ENCODE results near the gene OR10V1.

The OR10V1 gene, protein sequence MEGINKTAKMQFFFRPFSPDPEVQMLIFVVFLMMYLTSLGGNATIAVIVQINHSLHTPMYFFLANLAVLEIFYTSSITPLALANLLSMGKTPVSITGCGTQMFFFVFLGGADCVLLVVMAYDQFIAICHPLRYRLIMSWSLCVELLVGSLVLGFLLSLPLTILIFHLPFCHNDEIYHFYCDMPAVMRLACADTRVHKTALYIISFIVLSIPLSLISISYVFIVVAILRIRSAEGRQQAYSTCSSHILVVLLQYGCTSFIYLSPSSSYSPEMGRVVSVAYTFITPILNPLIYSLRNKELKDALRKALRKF
- total RNA-seq = 0 reads per million in 3 experiments

DNA sequence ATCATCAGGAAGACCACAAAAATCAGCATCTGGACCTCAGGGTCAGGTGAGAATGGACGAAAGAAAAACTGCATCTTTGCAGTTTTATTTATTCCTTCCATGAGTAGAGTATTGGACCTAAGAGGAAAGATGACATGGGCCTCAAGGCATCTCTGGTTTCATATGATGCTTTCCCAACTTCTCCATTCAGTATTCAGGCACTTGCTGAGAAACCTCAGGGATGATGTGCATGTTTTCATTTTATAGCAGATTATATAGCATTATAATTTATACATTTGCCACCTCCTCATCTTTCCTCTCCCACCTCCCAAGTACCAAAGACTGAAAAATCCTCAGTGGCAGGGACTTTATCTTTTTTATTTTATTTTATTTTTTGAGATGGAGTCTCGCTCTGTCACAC, at the start of gene OR10V1:
OR10V1 (minus strand) TSS at position 101 of the 400 bp plus-strand sequence; CDS start at position 101, 0 bp downstream.
- no peak for DNase-seq

- DNase-seq = no peak
Measured at GRCh38 chr11:59761993-59762392, 48.3 kb upstream of the OR10V1 start.

DNA sequence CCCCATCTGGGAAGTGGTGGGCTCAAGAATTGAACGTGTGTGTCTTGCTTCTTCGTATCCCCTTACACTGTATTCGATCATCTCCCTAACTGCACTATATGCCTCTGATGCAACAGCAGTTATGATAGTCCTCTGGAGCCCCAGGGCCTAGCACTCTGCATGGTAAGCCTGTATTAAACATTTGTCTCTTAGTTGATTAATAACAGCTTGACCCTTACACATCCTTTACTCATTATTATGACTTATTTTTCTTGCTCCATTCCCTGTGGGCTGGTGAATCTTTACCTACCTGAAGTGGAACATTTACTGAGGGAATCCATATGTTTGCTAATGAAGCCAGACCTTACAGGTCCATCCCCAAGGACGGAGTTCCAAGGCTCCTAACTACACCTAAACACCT, 47.1 kb upstream of the OR10V1 start:
- DNase-seq = no peak

GRCh38 chr11:59759900-59760299, 46.3 kb upstream of the OR10V1 start:
- DNase-seq = no peak

GRCh38 chr11:59758401-59759037, 44.9 kb upstream of the OR10V1 start:
- DNase-seq = no peak

DNA sequence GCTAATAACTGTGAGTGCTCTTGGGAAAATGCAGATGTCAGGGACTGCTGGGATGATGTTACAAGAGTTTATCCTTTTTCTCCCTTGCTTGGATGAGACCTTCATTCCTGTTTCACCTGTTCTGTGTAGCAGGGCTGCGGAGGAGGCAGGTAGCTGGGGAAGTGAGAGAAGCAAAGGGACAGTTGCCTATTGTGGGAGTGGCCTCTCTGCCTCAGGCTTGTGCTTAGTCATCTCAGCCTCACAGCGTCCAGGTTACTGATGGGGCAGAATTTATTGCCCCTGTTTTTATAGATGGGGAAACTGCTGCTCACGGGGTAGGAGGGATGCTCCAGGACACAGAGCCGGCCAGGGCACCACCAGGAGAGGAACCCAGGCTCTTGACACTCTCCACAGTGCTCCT, 43.2 kb upstream of the OR10V1 start:
- no peak for DNase-seq

- DNase-seq = no peak
Measured at GRCh38 chr11:59756558-59756840, 42.9 kb upstream of the OR10V1 start.

DNA sequence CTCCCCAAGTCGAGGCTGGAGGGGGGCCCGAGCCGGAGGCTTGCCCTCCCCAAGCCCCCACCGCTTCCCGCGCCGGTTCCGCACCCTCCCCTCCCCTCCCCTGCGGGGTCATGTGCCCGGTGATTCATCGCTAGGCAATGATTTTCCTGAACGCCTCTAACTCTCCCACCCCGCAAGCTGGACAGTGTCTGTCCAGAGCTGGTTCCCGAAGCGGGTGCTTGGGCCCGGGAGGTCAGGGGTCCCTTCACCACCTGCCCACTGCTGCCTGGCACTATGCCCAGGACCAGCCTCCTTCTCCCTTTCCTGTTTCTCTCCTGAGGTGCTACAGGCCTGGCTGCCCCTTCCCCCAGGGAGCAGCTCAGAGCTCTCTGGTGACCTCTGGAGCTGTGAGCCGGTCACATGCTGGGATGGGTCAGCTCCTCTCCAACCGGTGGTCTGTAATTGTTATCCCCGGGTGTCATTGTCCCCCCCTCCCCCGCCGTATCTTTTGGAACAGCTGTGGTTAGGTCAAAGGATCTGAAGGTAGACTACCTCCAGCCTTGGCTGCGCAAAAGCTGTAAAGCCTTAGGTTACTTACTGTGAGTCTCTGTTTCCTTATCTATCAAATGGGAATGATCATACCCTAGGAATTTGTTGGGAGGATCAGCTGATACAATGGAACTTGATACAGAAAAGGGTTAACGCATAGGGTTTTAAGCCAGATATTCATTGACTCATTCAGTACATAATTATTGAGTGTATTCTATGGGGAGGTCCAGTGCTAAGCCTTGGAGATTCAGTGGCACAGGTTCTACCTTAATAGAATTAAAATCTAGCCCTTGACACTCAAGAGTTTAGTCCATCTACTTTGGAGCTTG, 42.3 kb upstream of the OR10V1 start:
- DNase-seq = peak; percentile 20

GRCh38 chr11:59754859-59755700, 41.4 kb upstream of the OR10V1 start, which contains the start of gene STX3:
TSS of gene STX3 (plus strand) at chr11:59755376. CDS start at chr11:59755606, 230 bp downstream.
- peak; percentile 65 for DNase-seq

DNA sequence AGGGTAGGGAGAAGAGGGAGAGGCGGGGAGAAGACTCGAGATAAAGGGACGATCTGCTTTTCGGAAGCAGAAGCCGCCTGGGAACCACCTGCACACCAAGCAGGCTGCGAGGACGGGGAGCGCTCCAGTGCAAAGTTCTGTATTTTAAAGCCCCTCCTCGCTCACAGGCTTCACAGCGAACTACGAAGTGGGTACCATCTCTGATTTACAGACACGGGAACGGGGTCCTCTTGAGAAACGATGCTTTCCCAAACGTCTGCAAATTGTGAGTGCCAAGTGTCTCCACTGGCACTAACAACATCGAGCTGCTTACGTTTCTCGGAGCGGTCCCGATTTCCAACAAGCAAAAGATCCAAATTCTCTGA, 40.8 kb upstream of the OR10V1 start:
- DNase-seq = no peak

DNA sequence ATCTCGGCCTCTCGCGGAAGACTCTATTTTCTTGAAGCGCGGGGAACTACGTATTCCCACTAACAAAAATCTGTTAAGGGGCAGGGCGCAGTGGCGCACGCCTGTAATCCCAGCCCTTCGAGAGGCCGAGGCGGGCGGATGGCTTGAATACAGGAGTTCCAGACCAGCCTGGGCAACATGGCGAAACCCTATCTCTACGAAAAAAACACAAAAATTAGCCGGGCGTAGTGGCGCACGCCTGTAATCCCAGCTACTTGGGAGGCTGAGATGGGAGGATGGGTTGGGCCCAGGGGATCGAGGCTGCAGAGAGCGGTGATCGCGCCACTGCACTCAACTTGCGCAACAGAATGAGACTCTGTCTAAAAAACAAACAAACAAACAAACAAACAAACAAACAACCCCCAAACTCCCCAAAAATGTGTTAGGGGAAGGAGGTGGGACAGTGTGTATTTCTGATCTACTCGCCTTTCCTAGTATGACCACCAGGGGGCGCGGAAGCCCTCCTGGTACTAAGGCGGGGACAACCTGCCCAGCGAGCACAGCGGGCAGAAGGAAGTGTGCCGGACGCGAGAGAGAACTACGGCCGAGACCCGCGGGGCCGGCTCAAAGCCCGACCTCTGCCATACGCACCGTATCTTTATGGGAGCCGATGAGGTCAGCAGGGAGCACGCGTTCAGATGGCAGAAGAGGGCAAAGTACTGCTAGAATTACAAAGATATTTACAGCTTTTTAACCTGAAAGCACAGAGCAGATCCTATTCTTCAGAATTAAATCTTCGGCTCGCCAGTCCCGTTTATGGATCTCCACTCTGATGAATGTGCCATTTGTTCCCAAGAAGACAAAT, 40.2 kb upstream of the OR10V1 start:
- DNase-seq = peak; percentile 73

- DNase-seq = no peak
Measured at GRCh38 chr11:59746111-59746510, 32.5 kb upstream of the OR10V1 start.

GRCh38 chr11:59730896-59731565, 17.4 kb upstream of the OR10V1 start:
- no peak for DNase-seq

DNA sequence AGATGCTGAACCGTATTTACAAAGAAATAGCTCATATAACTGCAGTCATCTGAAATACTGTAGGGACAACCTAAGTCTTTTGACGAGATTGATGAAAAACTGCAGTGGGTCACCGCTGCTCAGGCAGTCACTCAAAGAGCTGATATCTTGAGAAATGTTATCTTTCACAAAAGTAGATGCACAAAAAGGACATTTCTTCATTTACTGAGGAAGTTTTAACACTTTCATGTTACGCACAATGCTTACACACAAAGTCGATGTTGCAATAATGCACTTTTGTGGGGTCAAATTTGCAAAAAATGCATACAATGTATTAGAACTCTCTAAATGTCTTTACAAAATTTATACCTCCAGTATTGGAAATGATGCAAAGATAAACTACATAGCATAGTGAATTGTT, 16.2 kb upstream of the OR10V1 start:
- no peak for DNase-seq

DNA sequence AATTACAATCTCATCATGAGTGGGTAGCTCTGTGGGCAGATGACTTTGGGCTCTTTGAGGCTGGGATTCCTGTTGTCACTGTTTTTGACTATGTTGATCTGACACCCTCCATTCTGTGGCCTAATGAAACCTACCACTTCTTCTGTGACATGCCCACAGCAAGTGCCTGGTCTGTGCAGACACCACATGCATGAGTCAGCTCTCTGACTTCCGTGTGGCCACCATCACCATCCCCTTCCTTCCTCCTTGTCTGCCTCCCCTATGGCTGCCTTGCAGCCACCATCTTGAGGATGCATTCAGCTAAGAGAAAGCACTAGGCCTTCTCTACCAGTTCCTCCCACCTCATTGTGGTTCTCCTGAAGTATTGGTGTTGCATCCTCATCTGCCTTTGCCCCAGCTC, 15.3 kb upstream of the OR10V1 start:
- no peak for DNase-seq

GRCh38 chr11:59728154-59728553, 14.5 kb upstream of the OR10V1 start:
- DNase-seq = no peak

- no peak for DNase-seq
Measured at GRCh38 chr11:59727426-59727825, 13.8 kb upstream of the OR10V1 start.

DNA sequence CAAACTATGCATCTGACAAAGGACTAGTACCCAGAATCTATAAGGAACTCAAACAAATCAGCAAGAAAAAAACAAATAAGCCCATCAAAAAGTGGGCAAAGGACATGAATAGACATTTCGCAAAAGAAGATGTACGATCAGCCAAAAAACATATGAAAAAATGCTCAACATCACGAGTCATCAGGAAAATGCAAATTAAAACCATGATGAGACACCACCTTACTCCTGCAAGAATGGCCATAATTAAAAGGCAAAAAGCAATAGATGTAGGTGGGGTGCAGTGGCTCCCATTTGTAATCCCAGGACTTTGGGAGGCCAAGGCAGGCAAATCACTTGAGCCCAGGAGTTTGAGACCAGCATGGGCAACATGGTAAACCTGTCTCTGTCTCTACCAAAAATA, 10.4 kb upstream of the OR10V1 start:
- DNase-seq = no peak

DNA sequence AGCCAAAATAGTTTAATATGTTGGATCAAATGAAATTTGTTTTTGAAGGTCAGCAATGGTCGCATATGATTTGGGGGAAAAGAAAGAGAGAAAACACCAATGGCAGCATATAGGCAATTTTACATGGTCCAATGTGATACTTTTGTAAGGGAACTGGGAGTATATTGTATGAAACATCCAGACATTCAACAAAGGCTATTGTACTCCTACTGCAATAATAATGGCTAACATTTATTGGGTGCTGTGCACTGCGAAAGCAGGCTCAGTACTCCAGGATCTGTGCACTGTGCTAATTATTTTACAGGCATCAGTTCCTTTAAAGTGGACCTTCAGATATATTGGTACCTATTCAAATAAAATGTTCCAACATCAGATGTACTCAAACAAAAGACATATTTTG, 5.9 kb upstream of the OR10V1 start:
- no peak for DNase-seq

GRCh38 chr11:59716051-59716450, 2.4 kb upstream of the OR10V1 start:
- no peak for DNase-seq

DNA sequence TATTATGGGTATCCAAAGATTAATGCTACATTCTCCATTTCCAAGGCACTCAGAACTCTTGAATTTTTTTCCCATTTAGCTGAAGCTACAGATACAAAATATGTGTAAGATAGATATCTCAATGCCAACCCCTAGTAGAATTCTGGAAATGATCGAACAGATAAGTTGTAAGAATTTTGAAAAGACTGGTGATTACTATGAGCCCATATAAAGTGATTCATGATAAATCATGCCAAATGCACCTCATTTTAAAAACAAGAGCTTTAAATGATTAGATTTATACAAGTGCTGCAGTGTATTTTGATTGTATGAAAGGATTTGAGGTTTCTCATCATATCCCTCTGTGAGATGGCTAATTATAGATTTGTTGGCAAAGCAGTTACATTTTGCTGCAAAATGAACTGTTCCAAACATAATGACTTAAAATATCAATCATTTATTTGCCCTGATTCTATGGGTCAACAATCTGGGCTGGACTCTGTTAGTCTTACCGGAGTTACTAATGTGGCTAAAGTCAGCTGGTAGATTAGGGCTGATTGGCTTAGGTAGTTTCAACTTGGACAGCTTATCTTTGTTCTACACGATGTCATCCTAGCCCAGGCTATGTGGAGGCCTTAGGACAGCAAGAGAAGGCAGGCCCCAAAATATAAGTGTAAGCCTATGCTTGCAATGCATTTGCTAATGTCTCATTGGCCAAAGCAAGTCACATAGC, 3.4 kb downstream of the OR10V1 start:
- DNase-seq = no peak
